H1 (cell line): ENCODE results near the gene CADM1. TPM values are rescaled to one million over a fixed set of nuclear protein-coding genes. Genes with fewer than 3 reads are reported as not detected.

ENCODE experiments used
- BRCA1 ChIP-seq: IDR thresholded peaks from 2 replicates; pipeline ENCODE4 v1.6.1; 2012; ENCODE audit warnings: low read depth, low read length, improper control_type of control experiment
- CBX8 ChIP-seq: fragments of 300-800, 300-1000 bp; sonication (generic); IDR thresholded peaks from 2 replicates; pipeline ENCODE4 v1.7.1; 2016; ENCODE audit warnings: low read depth, low read length, borderline replicate concordance
- PHF8 ChIP-seq: fragments of 200-600 bp; sonication (generic); conservative IDR thresholded peaks from 2 replicates; pipeline ENCODE4 v1.7.1; 2012; ENCODE audit warnings: low read depth, mild to moderate bottlenecking, inconsistent platforms, low read length, moderate library complexity
- RXRA ChIP-seq: IDR thresholded peaks from 2 replicates; pipeline ENCODE4 v1.6.1; 2011; ENCODE audit warnings: low read depth, mild to moderate bottlenecking, low read length, moderate library complexity; ENCODE audit not compliant: insufficient read depth
- polyA plus RNA-seq, 7 experiments: library from polyadenylated mRNA; depleted of rRNA in 3 of 7; stranded (reverse) in 5 of 7; unstranded in 2 of 7; fragments of >200 nt in 5 of 7; fragments of 200-250 nt in 2 of 7; gene quantifications; 1 replicate in 5 of 7; 2 replicates in 1 of 7; 4 replicates in 1 of 7; pipeline versions ENCODE4 v1.2.1 to v1.2.3, GENCODE V29; 2011 to 2013; ENCODE audit warnings: missing spikeins in 2 of 7, mixed read lengths in 2 of 7
- total RNA-seq: library from RNA; stranded (reverse); fragmentation: NEBNext Ultra II Directional; extraction: Animal tissue kit (Norgen Biotek cat#: 25700); gene quantifications from 2 replicates; pipeline ENCODE4 v1.2.1, GENCODE V29; 2021
- TF ChIP-seq, protein P1 (sequence below): IDR thresholded peaks from 2 replicates; pipeline ENCODE4 v1.6.1; 2012; ENCODE audit warnings: inconsistent platforms
- TF ChIP-seq, protein P2 (sequence below): fragments of 300-600 bp; sonication (generic); IDR thresholded peaks from 2 replicates; pipeline ENCODE4 v1.7.1; 2012; ENCODE audit warnings: low read length, moderate library complexity, mild to moderate bottlenecking, inconsistent platforms; ENCODE audit not compliant: insufficient replicate concordance

The CADM1 gene
- total and polyA plus RNA-seq, 2 of the 8 experiments (the other 6 are each of a cell fraction or from before 2014, with no cell fraction given), result 8.3 to 25.3 TPM

DNA sequence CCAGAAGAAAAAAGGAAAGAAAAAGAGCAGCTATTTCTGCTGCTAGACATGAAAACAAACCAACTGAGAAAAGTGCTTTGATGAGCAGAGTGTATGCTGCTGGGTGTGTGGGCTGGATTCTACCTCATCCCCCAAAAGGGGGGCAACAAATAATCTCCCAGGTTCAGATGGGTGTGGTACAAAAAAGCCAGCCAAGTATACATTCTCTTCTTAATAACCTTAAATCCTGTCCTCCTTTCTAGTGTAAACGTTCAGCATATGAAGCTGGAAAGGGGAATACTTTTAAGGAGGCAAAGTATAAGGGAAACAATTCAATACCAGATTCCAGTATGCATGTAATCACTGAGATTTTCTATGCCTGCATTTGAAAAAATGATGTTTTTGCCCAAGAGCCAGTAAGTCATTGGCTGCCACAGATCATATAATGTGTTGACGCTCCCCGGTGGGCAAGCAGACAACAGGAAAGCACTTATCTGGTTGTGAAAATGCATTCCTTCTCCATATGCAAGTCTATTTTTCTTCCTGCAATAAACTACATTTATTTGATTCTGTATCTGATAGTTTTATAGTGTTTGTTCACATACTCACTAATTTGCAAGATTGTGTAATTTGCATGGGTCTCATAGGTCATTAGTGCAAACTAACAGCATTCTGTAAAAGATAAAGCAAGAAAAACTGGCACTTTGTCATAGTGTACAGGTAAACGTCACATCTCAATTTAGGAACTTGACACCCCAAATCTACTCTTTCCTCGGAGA, 201.1 kb downstream of the CADM1 start (continued):
- TF ChIP-seq, protein P1, sequence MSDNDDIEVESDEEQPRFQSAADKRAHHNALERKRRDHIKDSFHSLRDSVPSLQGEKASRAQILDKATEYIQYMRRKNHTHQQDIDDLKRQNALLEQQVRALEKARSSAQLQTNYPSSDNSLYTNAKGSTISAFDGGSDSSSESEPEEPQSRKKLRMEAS, result no peak
- TF ChIP-seq, protein P2, sequence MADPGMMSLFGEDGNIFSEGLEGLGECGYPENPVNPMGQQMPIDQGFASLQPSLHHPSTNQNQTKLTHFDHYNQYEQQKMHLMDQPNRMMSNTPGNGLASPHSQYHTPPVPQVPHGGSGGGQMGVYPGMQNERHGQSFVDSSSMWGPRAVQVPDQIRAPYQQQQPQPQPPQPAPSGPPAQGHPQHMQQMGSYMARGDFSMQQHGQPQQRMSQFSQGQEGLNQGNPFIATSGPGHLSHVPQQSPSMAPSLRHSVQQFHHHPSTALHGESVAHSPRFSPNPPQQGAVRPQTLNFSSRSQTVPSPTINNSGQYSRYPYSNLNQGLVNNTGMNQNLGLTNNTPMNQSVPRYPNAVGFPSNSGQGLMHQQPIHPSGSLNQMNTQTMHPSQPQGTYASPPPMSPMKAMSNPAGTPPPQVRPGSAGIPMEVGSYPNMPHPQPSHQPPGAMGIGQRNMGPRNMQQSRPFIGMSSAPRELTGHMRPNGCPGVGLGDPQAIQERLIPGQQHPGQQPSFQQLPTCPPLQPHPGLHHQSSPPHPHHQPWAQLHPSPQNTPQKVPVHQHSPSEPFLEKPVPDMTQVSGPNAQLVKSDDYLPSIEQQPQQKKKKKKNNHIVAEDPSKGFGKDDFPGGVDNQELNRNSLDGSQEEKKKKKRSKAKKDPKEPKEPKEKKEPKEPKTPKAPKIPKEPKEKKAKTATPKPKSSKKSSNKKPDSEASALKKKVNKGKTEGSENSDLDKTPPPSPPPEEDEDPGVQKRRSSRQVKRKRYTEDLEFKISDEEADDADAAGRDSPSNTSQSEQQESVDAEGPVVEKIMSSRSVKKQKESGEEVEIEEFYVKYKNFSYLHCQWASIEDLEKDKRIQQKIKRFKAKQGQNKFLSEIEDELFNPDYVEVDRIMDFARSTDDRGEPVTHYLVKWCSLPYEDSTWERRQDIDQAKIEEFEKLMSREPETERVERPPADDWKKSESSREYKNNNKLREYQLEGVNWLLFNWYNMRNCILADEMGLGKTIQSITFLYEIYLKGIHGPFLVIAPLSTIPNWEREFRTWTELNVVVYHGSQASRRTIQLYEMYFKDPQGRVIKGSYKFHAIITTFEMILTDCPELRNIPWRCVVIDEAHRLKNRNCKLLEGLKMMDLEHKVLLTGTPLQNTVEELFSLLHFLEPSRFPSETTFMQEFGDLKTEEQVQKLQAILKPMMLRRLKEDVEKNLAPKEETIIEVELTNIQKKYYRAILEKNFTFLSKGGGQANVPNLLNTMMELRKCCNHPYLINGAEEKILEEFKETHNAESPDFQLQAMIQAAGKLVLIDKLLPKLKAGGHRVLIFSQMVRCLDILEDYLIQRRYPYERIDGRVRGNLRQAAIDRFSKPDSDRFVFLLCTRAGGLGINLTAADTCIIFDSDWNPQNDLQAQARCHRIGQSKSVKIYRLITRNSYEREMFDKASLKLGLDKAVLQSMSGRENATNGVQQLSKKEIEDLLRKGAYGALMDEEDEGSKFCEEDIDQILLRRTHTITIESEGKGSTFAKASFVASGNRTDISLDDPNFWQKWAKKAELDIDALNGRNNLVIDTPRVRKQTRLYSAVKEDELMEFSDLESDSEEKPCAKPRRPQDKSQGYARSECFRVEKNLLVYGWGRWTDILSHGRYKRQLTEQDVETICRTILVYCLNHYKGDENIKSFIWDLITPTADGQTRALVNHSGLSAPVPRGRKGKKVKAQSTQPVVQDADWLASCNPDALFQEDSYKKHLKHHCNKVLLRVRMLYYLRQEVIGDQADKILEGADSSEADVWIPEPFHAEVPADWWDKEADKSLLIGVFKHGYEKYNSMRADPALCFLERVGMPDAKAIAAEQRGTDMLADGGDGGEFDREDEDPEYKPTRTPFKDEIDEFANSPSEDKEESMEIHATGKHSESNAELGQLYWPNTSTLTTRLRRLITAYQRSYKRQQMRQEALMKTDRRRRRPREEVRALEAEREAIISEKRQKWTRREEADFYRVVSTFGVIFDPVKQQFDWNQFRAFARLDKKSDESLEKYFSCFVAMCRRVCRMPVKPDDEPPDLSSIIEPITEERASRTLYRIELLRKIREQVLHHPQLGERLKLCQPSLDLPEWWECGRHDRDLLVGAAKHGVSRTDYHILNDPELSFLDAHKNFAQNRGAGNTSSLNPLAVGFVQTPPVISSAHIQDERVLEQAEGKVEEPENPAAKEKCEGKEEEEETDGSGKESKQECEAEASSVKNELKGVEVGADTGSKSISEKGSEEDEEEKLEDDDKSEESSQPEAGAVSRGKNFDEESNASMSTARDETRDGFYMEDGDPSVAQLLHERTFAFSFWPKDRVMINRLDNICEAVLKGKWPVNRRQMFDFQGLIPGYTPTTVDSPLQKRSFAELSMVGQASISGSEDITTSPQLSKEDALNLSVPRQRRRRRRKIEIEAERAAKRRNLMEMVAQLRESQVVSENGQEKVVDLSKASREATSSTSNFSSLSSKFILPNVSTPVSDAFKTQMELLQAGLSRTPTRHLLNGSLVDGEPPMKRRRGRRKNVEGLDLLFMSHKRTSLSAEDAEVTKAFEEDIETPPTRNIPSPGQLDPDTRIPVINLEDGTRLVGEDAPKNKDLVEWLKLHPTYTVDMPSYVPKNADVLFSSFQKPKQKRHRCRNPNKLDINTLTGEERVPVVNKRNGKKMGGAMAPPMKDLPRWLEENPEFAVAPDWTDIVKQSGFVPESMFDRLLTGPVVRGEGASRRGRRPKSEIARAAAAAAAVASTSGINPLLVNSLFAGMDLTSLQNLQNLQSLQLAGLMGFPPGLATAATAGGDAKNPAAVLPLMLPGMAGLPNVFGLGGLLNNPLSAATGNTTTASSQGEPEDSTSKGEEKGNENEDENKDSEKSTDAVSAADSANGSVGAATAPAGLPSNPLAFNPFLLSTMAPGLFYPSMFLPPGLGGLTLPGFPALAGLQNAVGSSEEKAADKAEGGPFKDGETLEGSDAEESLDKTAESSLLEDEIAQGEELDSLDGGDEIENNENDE, result no peak
- TF ChIP-seq CBX8 (no peak), RXRA (no peak), PHF8 (no peak), BRCA1 (no peak)
- TF ChIP-seq, all 59 proteins: peak for 0
